Measurements from ENCODE around the gene HDHD3.

Gene HDHD3

GRCh38 chr9:113340011-113340699 lies 36.6 kb downstream of the HDHD3 start, which contains the start of gene WDR31:
Gene WDR31, minus strand, starts transcription at chr9:113340275. Its CDS starts 8,253 bp downstream, at chr9:113332022.
- Histone ChIP-seq H3K4me3 (ENCODE audit: low read depth, low read length) (peak within 1 kb of the TSS; percentile 86), H3K36me3 (no peaks in the 10 kb centered on the region), H3K27ac (peak within 1 kb of the TSS; percentile 83), H3K9me3 (ENCODE audit: severe bottlenecking) (peaks cover 2% of the 10 kb centered on the region), H3K27me3 (ENCODE audit: insufficient read depth, low read depth, severe bottlenecking) (no peaks in the 10 kb centered on the region)
- DNase-seq, result peak; percentile 93
- no peak for TF ChIP-seq CTCF (IDR thresholded peaks at IDR 0.05; ENCODE audit: low read depth, low read length)

- Histone ChIP-seq H3K27me3 (ENCODE audit: insufficient read depth, low read depth, severe bottlenecking) (no peaks in the 10 kb centered on the region), H3K9me3 (ENCODE audit: severe bottlenecking) (no peaks in the 10 kb centered on the region), H3K4me3 (ENCODE audit: low read depth, low read length) (no peak overlapping the region), H3K36me3 (no peaks in the 10 kb centered on the region), H3K27ac (no peak overlapping the region)
- DNase-seq, result no peak
- no peak for TF ChIP-seq CTCF (IDR thresholded peaks at IDR 0.05; ENCODE audit: low read depth, low read length)
Observed at GRCh38 chr9:113337714-113338113, 39.1 kb downstream of the HDHD3 start.

- no peak for TF ChIP-seq CTCF (IDR thresholded peaks at IDR 0.05; ENCODE audit: low read depth, low read length)
- DNase-seq, result no peak
Observed at GRCh38 chr9:113331780-113332179, 45.0 kb downstream of the HDHD3 start.

GRCh38 chr9:113328045-113328782 lies 48.6 kb downstream of the HDHD3 start:
- no peak overlapping the region for H3K4me3 ChIP-seq (ENCODE audit: low read depth, low read length)
- no peaks in the 10 kb centered on the region for H3K27me3 ChIP-seq (ENCODE audit: insufficient read depth, low read depth, severe bottlenecking)
- TF ChIP-seq CTCF (IDR thresholded peaks at IDR 0.05; ENCODE audit: low read depth, low read length), result no peak
- no peaks in the 10 kb centered on the region for H3K9me3 ChIP-seq (ENCODE audit: severe bottlenecking)
- no peak for DNase-seq
- H3K36me3 ChIP-seq, result no peaks in the 10 kb centered on the region
- no peak overlapping the region for H3K27ac ChIP-seq

More at GRCh38 chr9:113331780-113332179, 45.0 kb downstream of the HDHD3 start:
- Histone ChIP-seq H3K4me3 (ENCODE audit: low read depth, low read length) (no peak overlapping the region), H3K27ac (no peak overlapping the region), H3K36me3 (no peaks in the 10 kb centered on the region), H3K27me3 (ENCODE audit: insufficient read depth, low read depth, severe bottlenecking) (no peaks in the 10 kb centered on the region), H3K9me3 (ENCODE audit: severe bottlenecking) (no peaks in the 10 kb centered on the region)

GRCh38 chr9:113326230-113326629 lies 50.6 kb downstream of the HDHD3 start:
- Histone ChIP-seq H3K36me3 (no peaks in the 10 kb centered on the region), H3K9me3 (ENCODE audit: severe bottlenecking) (no peaks in the 10 kb centered on the region), H3K27me3 (ENCODE audit: insufficient read depth, low read depth, severe bottlenecking) (no peaks in the 10 kb centered on the region), H3K4me3 (ENCODE audit: low read depth, low read length) (no peak overlapping the region), H3K27ac (no peak overlapping the region)
- no peak for DNase-seq
- TF ChIP-seq CTCF (IDR thresholded peaks at IDR 0.05; ENCODE audit: low read depth, low read length), result no peak

Measured in WERI-Rb-1 (cell line).